Common myeloid progenitor, CD34-positive (primary cell): Measurements from ENCODE around the gene PCDHB13. TPM values are rescaled to one million over a fixed set of nuclear protein-coding genes. Genes with fewer than 3 reads are reported as not detected.
"Not testable (repeated sequence)": the region's sequence is repeated elsewhere in the genome, so short reads cannot be mapped to it uniquely, and the experiment has no call there.

Experiments used
- CTCF ChIA-PET: fragments of 350-600 bp; sonication (Branson Sonifier 250); formaldehyde crosslinking; loops from one replicate; lab custom pipeline; 2021; ENCODE audit warnings: antibody characterized with exemption; lab: Charles Lee
- POLR2A ChIA-PET: fragments of 350-600 bp; sonication (Branson Sonifier 250); formaldehyde crosslinking; loops from one replicate; lab custom pipeline; 2021; ENCODE audit warnings: antibody characterized with exemption; lab: Charles Lee
- DNase-seq, 3 donors: peaks; one replicate each; pipeline versions ENCODE4 v3.0.0 to v3.0.0-alpha.2; 2013
- H3K27ac ChIP-seq, 2 experiments: 1 replicate in 1 of 2; 2 replicates in 1 of 2; pipeline ENCODE4 v1.7.0; 2013; ENCODE audit warnings: inconsistent platforms in 2 of 2, low read length in 2 of 2, mild to moderate bottlenecking in 2 of 2, low read depth in 1 of 2, moderate library complexity in 1 of 2; ENCODE audit not compliant: severe bottlenecking in 2 of 2, insufficient read depth in 1 of 2, poor library complexity in 1 of 2
- H3K27me3 ChIP-seq, 5 experiments: replicated peaks in 2 of 5; 1 replicate in 3 of 5; 2 replicates in 2 of 5; pipeline versions ENCODE4 v1.6.1 to v1.7.0; 2013; ENCODE audit warnings: low read length in 4 of 5, mild to moderate bottlenecking in 2 of 5, moderate library complexity in 2 of 5, inconsistent platforms in 1 of 5; ENCODE audit not compliant: insufficient read depth in 5 of 5, control insufficient read depth in 4 of 5
- H3K36me3 ChIP-seq, 4 experiments: 1 replicate in 2 of 4; 2 replicates in 2 of 4; pipeline versions ENCODE4 v1.6.1 to v1.7.0; 2013; ENCODE audit warnings: low read length in 3 of 4, control low read depth in 1 of 4, mild to moderate bottlenecking in 1 of 4; ENCODE audit not compliant: control insufficient read depth in 4 of 4, insufficient read depth in 4 of 4
- H3K4me1 ChIP-seq, 4 experiments: 1 replicate in 3 of 4; 2 replicates in 1 of 4; pipeline versions ENCODE4 v1.6.1 to v1.7.1; 2013; ENCODE audit warnings: low read length in 3 of 4, mild to moderate bottlenecking in 3 of 4, control low read depth in 1 of 4, inconsistent platforms in 1 of 4, moderate library complexity in 1 of 4; ENCODE audit not compliant: control insufficient read depth in 4 of 4, insufficient read depth in 4 of 4; ENCODE audit errors: control extremely low read depth in 1 of 4
- H3K4me3 ChIP-seq, 7 experiments: 1 replicate in 4 of 7; 2 replicates in 3 of 7; pipeline versions ENCODE4 v1.5.1 to v1.7.0; 2013; ENCODE audit warnings: mild to moderate bottlenecking in 7 of 7, low read length in 6 of 7, moderate library complexity in 6 of 7, inconsistent platforms in 2 of 7, low read depth in 2 of 7, control low read depth in 1 of 7; ENCODE audit not compliant: insufficient read depth in 4 of 7, control insufficient read depth in 1 of 7; ENCODE audit errors: extremely low read depth in 1 of 7
- H3K9me3 ChIP-seq, 5 experiments: 1 replicate in 4 of 5; 2 replicates in 1 of 5; pipeline versions ENCODE4 v1.6.1 to v1.7.1; 2013; ENCODE audit warnings: low read length in 4 of 5, mild to moderate bottlenecking in 2 of 5, inconsistent platforms in 1 of 5, low read depth in 1 of 5, moderate library complexity in 1 of 5; ENCODE audit not compliant: control insufficient read depth in 4 of 5, insufficient read depth in 2 of 5; ENCODE audit errors: control extremely low read depth in 1 of 5
- WGBS: methylation state at CpG from one replicate; pipeline ENCODE4 v1.1.5; 2013; ENCODE audit not compliant: insufficient coverage; 5-methylcytosine and 5-hydroxymethylcytosine counted together
- polyA plus RNA-seq: library from polyadenylated mRNA; unstranded; fragments of 120-200 nt; gene quantifications from one replicate; pipeline ENCODE4 v1.2.1, GENCODE V29; 2013

Gene PCDHB13
- 0.20 TPM for polyA plus RNA-seq

DNA sequence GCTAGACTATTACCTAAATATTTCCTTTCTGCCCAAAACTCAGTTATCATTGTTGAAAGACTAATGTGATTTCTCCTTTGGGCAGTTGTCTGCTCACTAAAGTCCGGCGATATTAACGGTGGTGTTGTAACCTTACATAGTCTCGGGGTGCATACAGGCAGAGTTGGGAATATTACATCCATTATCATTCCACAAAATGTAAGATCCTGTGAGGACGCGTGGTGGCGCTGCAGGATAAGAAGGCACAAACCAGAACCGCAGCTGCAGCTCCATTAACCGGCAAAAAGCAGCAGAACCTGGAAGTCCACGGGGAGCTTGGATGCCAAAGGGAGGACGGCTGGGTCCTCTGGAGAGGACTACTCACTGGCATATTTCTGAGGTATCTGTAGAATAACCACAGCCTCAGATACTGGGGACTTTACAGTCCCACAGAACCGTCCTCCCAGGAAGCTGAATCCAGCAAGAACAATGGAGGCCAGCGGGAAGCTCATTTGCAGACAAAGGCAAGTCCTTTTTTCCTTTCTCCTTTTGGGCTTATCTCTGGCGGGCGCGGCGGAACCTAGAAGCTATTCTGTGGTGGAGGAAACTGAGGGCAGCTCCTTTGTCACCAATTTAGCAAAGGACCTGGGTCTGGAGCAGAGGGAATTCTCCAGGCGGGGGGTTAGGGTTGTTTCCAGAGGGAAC lies at the start of gene PCDHB13:
Gene PCDHB13 (plus strand): TSS at position 264 of the 684 bp plus-strand sequence. CDS start 205 bp downstream, at position 469.
- CTCF ChIA-PET: not testable (repeated sequence)
- WGBS: no CpG with 5 or more reads among the region's 18 CpGs
- DNase-seq: peak in 2 of 3 donors; percentile 1 to 21

DNA sequence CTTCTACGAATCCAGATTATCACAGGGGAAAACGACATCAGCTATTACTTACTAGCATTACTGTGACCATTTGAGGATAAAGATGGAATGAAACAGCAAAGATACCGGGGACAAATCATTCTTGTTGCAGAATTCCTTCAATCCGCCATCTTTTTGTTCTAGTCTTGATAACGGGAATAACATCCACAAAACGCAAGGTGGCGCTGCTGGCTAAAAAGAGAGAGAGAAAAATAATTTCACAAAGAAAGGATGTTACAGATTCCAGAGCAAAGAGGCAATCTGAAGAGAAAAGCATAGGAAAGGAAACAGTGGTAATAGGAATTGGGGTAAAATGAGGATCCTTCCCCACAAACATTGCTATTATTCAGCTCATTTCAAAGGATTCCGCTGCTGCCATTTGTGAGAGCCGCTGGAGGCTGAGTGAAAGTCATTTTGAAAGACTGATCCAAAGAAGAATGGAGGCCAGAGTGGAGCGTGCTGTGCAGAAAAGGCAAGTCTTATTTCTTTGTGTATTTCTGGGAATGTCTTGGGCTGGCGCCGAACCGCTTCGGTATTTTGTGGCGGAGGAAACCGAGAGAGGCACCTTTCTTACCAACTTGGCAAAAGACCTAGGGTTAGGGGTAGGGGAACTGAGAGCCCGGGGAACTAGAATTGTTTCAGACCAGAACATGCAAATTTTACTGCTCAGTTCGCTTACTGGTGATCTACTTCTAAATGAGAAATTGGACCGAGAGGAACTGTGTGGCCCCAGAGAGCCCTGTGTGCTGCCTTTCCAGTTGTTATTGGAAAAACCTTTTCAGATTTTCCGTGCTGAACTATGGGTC lies 41.1 kb upstream of the PCDHB13 start, which contains the start of gene PCDHB7:
Gene PCDHB7 (plus strand): TSS at position 264 of the 824 bp plus-strand sequence. CDS start 192 bp downstream, at position 456.
- CTCF ChIA-PET: no interaction called here
- Histone ChIP-seq H3K36me3 (no peaks in the 10 kb centered on the region), H3K4me3 (no peak within 1 kb of the TSS), H3K27me3 (peaks cover 10 to 29% (median 16%) of the 10 kb centered on the region in 5 experiments), H3K4me1 (no peaks in the 10 kb centered on the region), H3K27ac (no peak within 1 kb of the TSS), H3K9me3 (peaks cover 4 to 28% (median 19%) of the 10 kb centered on the region in 5 experiments)
- POLR2A ChIA-PET: no interaction called here
- WGBS: 37% methylated on average over 16 of the region's 20 CpGs
- peak in 2 of 3 donors; percentile 11 to 27 for DNase-seq

More for the DNA sequence above, at the start of gene PCDHB13:
- POLR2A ChIA-PET, H3K36me3 ChIP-seq, H3K4me3 ChIP-seq, H3K4me1 ChIP-seq, H3K27ac ChIP-seq: not testable (repeated sequence)
- Histone ChIP-seq H3K27me3 (peaks cover 8 to 50% (median 19%) of the 10 kb centered on the region in 5 experiments), H3K9me3 (peaks cover 3 to 46% (median 23%) of the 10 kb centered on the region in 5 experiments)

DNA sequence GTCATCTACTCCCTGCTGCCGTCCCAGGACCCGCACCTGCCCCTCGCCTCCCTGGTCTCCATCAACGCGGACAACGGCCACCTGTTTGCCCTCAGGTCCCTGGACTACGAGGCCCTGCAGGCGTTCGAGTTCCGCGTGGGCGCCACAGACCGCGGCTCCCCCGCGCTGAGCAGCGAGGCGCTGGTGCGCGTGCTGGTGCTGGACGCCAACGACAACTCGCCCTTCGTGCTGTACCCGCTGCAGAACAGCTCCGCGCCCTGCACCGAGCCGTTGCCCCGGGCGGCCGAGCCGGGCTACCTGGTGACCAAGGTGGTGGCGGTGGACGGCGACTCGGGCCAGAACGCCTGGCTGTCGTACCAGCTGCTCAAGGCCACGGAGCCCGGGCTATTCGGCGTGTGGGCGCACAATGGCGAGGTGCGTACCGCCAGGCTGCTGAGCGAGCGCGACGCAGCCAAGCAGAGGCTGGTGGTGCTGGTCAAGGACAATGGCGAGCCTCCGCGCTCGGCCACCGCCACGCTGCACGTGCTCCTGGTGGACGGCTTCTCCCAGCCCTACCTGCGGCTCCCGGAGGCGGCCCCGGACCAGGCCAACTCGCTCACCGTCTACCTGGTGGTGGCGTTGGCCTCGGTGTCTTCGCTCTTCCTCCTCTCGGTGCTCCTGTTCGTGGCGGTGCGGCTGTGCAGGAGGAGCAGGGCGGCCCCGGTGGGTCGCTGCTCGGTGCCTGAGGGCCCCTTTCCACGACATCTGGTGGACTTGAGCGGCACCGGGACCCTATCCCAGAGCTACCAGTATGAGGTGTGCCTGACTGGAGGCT lies 39.2 kb upstream of the PCDHB13 start:
- H3K36me3 ChIP-seq, DNase-seq, H3K4me3 ChIP-seq, H3K27ac ChIP-seq, CTCF ChIA-PET, H3K4me1 ChIP-seq, POLR2A ChIA-PET: not testable (repeated sequence)
- Histone ChIP-seq H3K9me3 (peaks cover 4 to 38% (median 22%) of the 10 kb centered on the region in 5 experiments), H3K27me3 (peaks cover 13 to 38% (median 17%) of the 10 kb centered on the region in 5 experiments)
- 40% methylated on average over 52 of the region's 79 CpGs for WGBS

DNA sequence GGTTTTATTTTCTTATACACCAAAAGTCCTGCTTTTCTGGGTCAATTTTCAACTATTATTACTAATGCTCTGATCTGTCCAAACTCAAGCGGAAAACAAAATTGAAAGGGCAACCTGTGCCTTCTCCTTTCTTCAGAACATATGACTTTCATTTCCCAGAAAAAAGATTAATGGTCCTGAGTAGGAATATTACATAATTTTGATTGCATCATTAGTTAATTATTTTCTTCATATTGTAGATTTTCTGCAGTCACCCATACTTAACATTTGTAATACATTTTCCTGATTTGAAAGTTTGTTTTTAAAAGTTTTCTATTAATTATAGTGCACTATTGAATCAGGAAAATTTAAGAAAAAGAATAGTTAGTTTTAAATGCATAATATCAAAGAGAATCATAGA lies 37.8 kb upstream of the PCDHB13 start:
- DNase-seq: no peak
- ChIA-PET CTCF (no interaction called here), POLR2A (no interaction called here)
- Histone ChIP-seq H3K27ac (no peak overlapping the region), H3K27me3 (peaks cover 13 to 47% (median 18%) of the 10 kb centered on the region in 5 experiments), H3K4me1 (no peaks in the 10 kb centered on the region), H3K9me3 (peaks cover 3 to 41% (median 23%) of the 10 kb centered on the region in 5 experiments), H3K36me3 (no peaks in the 10 kb centered on the region), H3K4me3 (no peak overlapping the region)
- WGBS: no CpG with 5 or more reads among the region's 1 CpG

DNA sequence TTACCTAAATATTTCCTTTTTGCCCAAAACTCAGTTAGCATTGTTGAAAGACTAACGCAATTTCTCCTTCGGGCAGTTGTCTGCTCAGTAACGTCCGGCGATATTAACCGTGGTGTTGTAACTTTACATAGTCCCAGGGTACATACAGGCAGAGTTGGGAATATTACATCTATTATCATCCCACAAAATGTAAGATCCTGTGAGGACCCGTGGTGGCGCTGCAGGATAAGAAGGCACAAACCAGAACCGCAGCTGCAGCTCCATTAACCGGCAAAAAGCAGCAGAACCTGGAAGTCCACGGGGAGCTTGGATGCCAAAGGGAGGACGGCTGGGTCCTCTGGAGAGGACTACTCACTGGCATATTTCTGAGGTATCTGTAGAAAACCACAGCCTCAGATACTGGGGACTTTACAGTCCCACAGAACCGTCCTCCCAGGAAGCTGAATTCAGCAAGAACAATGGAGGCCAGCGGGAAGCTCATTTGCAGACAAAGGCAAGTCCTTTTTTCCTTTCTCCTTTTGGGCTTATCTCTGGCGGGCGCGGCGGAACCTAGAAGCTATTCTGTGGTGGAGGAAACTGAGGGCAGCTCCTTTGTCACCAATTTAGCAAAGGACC lies 36.0 kb upstream of the PCDHB13 start, which contains the start of gene PCDHB8:
Gene PCDHB8 (plus strand): TSS at position 214 of the 615 bp plus-strand sequence. CDS start 245 bp downstream, at position 459.
- H3K27me3 ChIP-seq: peaks cover 13 to 53% (median 19%) of the 10 kb centered on the region in 5 experiments
- WGBS: 31% methylated on average over 8 of the region's 18 CpGs
- DNase-seq, H3K36me3 ChIP-seq, POLR2A ChIA-PET, H3K4me3 ChIP-seq, H3K27ac ChIP-seq, H3K4me1 ChIP-seq: not testable (repeated sequence)
- CTCF ChIA-PET: interaction anchor here (0.8 to 1.1 kb wide), 2 partner anchors 42 to 241 kb away, joined by 3 to 4 read pairs; no protein-coding TSS in a partner anchor
- peaks cover 7 to 50% (median 27%) of the 10 kb centered on the region in 5 experiments for H3K9me3 ChIP-seq

DNA sequence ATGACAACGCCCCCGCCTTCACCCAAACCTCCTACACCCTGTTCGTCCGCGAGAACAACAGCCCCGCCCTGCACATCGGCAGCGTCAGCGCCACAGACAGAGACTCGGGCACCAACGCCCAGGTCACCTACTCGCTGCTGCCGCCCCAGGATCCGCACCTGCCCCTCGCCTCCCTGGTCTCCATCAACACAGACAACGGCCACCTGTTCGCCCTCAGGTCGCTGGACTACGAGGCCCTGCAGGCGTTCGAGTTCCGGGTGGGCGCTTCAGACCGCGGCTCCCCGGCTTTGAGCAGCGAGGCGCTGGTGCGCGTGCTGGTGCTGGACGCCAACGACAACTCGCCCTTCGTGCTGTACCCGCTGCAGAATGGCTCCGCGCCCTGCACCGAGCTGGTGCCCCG lies 34.3 kb upstream of the PCDHB13 start:
- H3K36me3 ChIP-seq, DNase-seq, CTCF ChIA-PET, H3K4me3 ChIP-seq, H3K4me1 ChIP-seq, H3K27ac ChIP-seq, POLR2A ChIA-PET: not testable (repeated sequence)
- 34% methylated on average over 16 of the region's 39 CpGs for WGBS
- peaks cover 5 to 50% (median 26%) of the 10 kb centered on the region in 5 experiments for H3K27me3 ChIP-seq
- peaks cover 7 to 46% (median 31%) of the 10 kb centered on the region in 5 experiments for H3K9me3 ChIP-seq
